Brain microvascular endothelial cell (primary cell): ENCODE measurements around the gene ITIH5.

Source experiments
- DNase-seq: peaks from one replicate; pipeline ENCODE4 v3.0.0-alpha.2; 2020
- H3K27ac ChIP-seq: fragments of 250-450 bp; sonication (Bioruptor Pico); 2 replicates; pipeline ENCODE4 v1.5.1; 2020; ENCODE audit warnings: mild to moderate bottlenecking, moderate library complexity
- H3K27me3 ChIP-seq: fragments of 250-450 bp; sonication (Bioruptor Pico); replicated peaks from 2 replicates; pipeline ENCODE4 v1.5.1; 2020; ENCODE audit warnings: mild to moderate bottlenecking
- H3K36me3 ChIP-seq: fragments of 250-450 bp; sonication (Bioruptor Pico); replicated peaks from 2 replicates; pipeline ENCODE4 v1.5.1; 2020; ENCODE audit warnings: mild to moderate bottlenecking
- H3K4me3 ChIP-seq: 2 replicates; pipeline ENCODE4 v1.5.1; 2011; ENCODE audit warnings: low read depth, mild to moderate bottlenecking, control low read depth, low read length, moderate library complexity
- CTCF ChIP-seq: IDR thresholded peaks from 2 replicates; pipeline ENCODE4 v1.5.1; 2011; ENCODE audit warnings: low read depth, mild to moderate bottlenecking, moderate library complexity, low read length, control low read depth, inconsistent platforms; ENCODE audit errors: missing control alignments
- in situ Hi-C: cut with HindIII; loops from 2 replicates; pipeline ENCODE4 v1.10.0; 2017; ENCODE audit warnings: low sequenced_read_pairs, low pct_ligation_motif_present

Gene ITIH5

DNA sequence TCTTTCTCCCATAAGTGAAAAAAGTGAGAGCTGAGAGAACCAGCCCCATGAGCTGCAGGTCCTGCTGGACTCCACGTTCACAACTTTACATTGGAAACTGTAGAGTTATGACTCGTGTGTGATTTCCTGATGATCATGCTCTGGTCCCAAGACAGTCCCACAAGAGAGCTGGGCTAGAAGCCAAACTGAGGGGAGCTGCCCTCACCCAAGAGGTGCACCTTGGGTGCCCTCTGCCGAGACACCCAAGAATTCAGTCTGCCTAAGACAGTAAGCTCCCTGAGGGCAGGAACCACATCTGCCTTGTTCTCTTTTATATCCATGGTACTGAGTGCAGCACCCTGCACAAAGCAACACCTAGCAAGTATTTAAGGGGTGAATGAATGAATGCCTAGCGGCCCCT lies 143.1 kb downstream of the ITIH5 start:
- no peaks in the 10 kb centered on the region for H3K27me3 ChIP-seq
- no peak for DNase-seq
- no peak overlapping the region for H3K27ac ChIP-seq
- H3K4me3 ChIP-seq = no peak overlapping the region
- TF ChIP-seq CTCF = no peak
- in situ Hi-C loops = no loop called here
- H3K36me3 ChIP-seq = no peaks in the 10 kb centered on the region

DNA sequence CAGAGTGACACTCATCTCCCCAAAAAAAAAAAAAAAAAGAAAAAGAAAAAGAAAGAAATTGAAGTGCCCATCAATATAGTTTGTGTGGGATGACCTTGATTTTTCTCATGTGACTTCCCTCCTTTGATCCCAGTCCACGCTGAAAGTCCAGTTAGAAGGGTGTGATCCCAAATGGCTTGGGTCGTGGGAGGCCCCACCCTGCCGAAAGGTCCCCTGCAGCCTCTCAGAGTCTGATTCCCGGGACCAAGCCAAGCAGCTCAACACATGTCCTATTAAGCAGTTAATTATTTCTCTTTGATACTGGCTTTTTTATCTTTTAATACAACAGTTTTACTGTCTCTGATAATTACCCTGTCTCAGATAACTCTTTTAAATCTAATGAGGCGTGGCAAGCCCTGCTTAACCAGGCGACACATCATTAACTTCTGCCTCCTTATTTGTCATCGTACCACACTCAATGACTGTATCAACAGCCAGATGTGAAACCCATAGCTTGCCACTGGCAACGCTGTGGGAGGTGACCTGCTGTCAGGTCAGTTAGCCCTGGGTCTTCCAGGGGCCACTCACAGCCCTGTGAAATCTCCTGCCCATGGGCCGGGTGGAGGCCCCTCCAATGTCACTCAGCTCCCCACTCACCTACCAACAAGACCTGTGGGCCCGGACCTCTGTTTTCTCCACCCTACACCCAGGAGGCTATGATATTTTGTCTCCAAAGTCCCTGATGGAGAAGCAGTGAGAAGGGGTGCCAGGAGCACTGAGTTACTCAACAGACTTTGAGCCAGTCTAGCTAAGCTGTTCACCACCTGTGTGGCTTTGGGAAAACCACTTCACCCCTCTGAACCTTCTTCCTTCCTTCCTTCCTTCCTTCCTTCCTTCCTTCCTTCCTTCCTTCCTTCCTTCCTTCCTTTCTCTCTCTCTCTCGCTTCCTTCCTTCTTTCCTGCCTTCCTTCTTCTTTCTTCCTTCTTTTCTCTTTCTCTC lies 146.0 kb downstream of the ITIH5 start:
- Histone ChIP-seq H3K27ac (no peak overlapping the region), H3K4me3 (no peak overlapping the region), H3K36me3 (no peaks in the 10 kb centered on the region), H3K27me3 (no peaks in the 10 kb centered on the region)
- in situ Hi-C loops = no loop called here
- TF ChIP-seq CTCF = no peak
- DNase-seq = no peak

DNA sequence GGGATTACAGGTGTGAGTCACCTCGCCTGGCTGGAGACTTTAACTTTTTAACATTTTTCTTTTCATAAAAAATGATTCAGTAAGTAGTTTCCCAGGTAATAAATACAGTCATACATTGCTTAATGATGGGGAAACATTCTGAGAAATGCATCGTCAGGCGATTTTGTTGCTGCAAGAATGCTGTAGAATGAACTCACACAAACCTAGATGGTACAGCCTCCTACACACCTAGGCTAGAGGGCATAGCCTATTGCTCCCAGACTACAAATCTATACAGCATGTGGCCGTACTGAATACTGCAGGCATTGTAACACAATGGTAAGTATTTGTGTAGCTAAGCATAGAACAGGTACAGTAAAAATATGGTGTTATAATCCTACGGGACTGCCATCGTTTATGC lies 147.4 kb downstream of the ITIH5 start:
- TF ChIP-seq CTCF = no peak
- in situ Hi-C loops = no loop called here
- no peak for DNase-seq

DNA sequence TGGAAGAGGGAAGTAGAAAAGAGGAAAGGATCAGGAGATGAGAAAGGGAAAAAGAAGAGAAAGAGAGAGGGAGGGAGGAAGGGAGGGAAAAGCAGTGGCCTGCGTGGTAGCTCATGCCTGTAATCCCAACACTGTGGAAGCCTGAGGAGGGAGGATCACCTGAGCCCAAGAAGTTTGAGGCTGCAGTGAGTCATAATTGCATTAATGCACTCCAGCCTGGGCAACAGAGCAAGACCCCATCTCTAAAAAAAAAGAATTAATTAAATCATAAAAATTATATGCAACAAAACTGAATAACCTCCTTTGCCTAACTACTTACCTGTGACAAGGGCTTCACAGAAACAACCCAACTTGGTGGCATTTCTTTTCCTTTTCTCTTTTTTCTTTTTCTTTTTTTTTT lies 148.1 kb downstream of the ITIH5 start:
- Histone ChIP-seq H3K4me3 (no peak overlapping the region), H3K27me3 (no peaks in the 10 kb centered on the region), H3K27ac (no peak overlapping the region), H3K36me3 (no peaks in the 10 kb centered on the region)
- no peak for TF ChIP-seq CTCF
- in situ Hi-C loops = no loop called here
- DNase-seq = no peak

More for the DNA sequence above, 147.4 kb downstream of the ITIH5 start:
- H3K27me3 ChIP-seq = no peaks in the 10 kb centered on the region
- no peak overlapping the region for H3K4me3 ChIP-seq
- H3K27ac ChIP-seq = no peak overlapping the region
- no peaks in the 10 kb centered on the region for H3K36me3 ChIP-seq

DNA sequence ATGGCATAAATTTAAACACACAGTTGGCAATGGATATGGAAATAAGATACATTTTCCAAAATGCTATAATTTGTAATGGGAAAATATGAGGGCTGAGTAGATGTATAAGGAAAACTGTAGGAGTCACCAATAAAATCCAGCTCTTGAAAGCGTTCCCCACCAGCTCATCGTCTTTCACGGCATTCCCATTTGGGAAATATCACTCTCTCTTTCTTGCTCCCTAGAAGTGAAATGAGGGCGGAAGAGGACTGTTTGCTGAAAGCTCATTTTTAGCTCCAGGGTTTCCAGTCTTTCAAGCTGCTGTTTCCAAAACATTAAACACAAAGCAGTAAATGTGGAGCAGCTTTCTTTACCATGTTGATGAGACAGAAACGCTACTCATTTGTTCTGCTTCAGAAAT lies 151.3 kb downstream of the ITIH5 start:
- in situ Hi-C loops = no loop called here
- no peak for DNase-seq
- no peak overlapping the region for H3K27ac ChIP-seq
- TF ChIP-seq CTCF = no peak
- H3K27me3 ChIP-seq = no peaks in the 10 kb centered on the region
- H3K4me3 ChIP-seq = no peak overlapping the region
- no peaks in the 10 kb centered on the region for H3K36me3 ChIP-seq
